Measurements from ENCODE around the gene ALS2. TPM values are rescaled to one million over a fixed set of nuclear protein-coding genes. Genes with fewer than 3 reads are reported as not detected.

ALS2 gene
- total RNA-seq, 1 experiment from 2014 or later = 28.4 TPM

GRCh38 chr2:201674794-201675193 is 105.9 kb downstream of the ALS2 start:
- Histone ChIP-seq H3K4ac (ENCODE audit: low read depth, low read length) (no peak overlapping the region), H2BK120ac (ENCODE audit: low read depth, low read length, poor library complexity, severe bottlenecking) (no peak overlapping the region), H3K27me3 (ENCODE audit: insufficient read depth, low read length) (no peaks in the 10 kb centered on the region), H3K23me2 (ENCODE audit: insufficient read length, low read depth, low read length, poor library complexity, severe bottlenecking) (no peaks in the 10 kb centered on the region), H3K56ac (ENCODE audit: insufficient read length, low read depth, low read length) (no peak overlapping the region), H3K4me2 (ENCODE audit: insufficient read depth, insufficient read length, low read length) (no peak overlapping the region), H3K27ac (ENCODE audit: insufficient read length, low read depth, low read length) (no peak overlapping the region), H2BK12ac (ENCODE audit: insufficient read length, low read depth, low read length) (no peak overlapping the region), H4K20me1 (ENCODE audit: control insufficient read depth, insufficient read depth, insufficient read length) (no peaks in the 10 kb centered on the region), H3K14ac (ENCODE audit: insufficient read depth, low read length) (no peak overlapping the region), H3K23ac (ENCODE audit: insufficient read length, low read depth, low read length) (no peak overlapping the region), H2BK5ac (ENCODE audit: insufficient read length, low read length) (no peak overlapping the region), H3K9me3 (ENCODE audit: control insufficient read depth, low read depth, low read length) (no peaks in the 10 kb centered on the region), H3K79me2 (ENCODE audit: insufficient read depth, low read length) (no peaks in the 10 kb centered on the region), H2AK5ac (ENCODE audit: insufficient read length, low read length) (no peak overlapping the region), H2BK15ac (ENCODE audit: low read depth, low read length) (no peak overlapping the region), H3K4me1 (ENCODE audit: insufficient read depth, low read length) (peaks cover 5% of the 10 kb centered on the region; the same call in 1 of the 2 replicates), H4K91ac (ENCODE audit: insufficient read length, low read depth, low read length) (no peak overlapping the region), H4K5ac (ENCODE audit: insufficient read length, low read depth, low read length) (no peak overlapping the region), H2BK20ac (ENCODE audit: low read depth, low read length, poor library complexity, severe bottlenecking) (no peak overlapping the region), H3K9ac (ENCODE audit: extremely low read depth, insufficient read length, low read length) (no peak overlapping the region), H3K79me1 (ENCODE audit: insufficient read depth, low read depth, low read length, poor library complexity, severe bottlenecking) (no peaks in the 10 kb centered on the region), H2AFZ (ENCODE audit: low read length) (no peak overlapping the region), H4K8ac (replicated peaks; ENCODE audit: insufficient read length, low read depth, low read length) (no peak overlapping the region), H3K18ac (ENCODE audit: insufficient read length, low read depth, low read length) (no peak overlapping the region), H3T11ph (ENCODE audit: low read length) (no peak overlapping the region)
- H3K9me3 Mint-ChIP-seq = no peaks in the 10 kb centered on the region; a peak in 1 of 5 replicates
- no CpG with 5 or more reads among the region's 3 CpGs for WGBS (ENCODE audit: extremely low coverage, insufficient read length, low lambda C conversion rate)
- DNase-seq = no peak
- H3K27ac Mint-ChIP-seq = no peak overlapping the region
- TF ChIP-seq CTCF (conservative IDR thresholded peaks at IDR 0.05) = no peak
- no peak overlapping the region for H3K4me3 Mint-ChIP-seq
- H3K4me1 Mint-ChIP-seq = peaks cover 12 to 15% of the 10 kb centered on the region in 2 experiments
- no peaks in the 10 kb centered on the region for H3K36me3 Mint-ChIP-seq (ENCODE audit: insufficient read depth in 1 of 3, low read depth in 3 of 3)
- peaks cover 10% of the 10 kb centered on the region for H3K27me3 Mint-ChIP-seq (ENCODE audit: low read depth)
